Amniotic stem cell (primary cell): Measurements from ENCODE around the gene C10orf71.

Experiments
- DNase-seq: peaks from one replicate; lab custom pipeline; 2025; lab: John Stamatoyannopoulos, UW

C10orf71 gene

DNA sequence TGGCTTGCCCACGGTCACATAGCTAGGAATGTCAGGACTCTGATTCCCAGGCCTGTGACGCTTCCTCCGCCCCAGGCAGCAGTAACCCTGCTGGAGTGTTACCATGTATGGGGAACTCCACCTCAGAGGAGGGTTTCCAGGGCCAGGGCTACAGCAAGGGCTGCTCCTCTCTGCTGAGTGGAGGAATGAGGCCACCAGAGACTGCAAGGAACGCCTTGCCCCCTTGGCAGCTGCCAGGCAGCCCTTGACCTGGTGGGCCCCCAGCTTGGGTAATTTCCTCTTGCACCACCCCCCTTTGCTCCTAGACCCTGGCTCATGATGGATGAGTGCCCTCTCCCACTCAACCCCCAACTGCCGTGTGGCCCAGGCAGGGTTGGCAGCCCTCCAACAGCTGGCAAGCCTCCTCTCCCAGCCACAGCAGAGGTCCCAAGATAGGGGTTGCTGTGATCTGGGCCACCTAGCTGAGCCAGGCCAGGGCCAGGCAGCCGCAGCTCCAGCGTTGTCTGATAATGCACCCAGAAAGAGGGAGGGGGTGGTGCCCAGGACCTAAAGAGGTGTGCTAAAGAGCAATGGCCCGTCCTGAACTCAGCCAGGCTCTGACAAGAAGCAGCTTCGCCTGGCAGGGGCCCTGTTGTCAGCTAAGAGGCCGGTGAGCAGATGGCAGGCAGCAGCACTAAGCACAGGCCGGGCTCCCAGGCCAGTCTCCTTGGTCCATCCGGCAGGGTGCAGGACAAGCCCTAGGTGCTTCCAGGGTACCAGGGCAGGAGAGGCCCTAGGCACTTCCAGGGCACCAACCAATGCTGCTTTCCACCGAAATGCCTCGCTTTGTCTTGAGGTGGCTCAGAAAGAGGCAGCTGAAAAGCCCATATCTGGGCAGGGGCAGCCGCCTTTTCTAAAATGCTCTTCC is 61.6 kb downstream of the C10orf71 start:
- no peak for DNase-seq

DNA sequence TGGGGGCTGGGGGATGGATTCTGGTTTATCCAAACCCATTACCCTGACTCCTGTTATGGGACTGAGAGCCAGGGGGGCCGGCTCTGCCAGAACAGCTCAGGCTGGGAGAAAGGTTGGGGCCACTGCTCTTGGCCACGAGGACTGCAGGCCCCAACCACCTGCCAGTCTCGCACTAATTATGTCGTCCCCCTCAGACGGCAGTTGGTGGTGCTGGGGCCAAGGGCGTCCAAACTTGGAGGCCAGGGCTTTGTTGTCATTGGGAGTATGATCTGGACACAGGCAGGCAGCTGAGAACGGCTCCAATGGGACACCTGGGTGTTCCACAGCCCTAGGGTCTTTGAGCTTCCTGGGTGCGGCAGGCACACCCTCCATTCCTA is 62.2 kb downstream of the C10orf71 start:
- no peak for DNase-seq

- DNase-seq: no peak
Observed at GRCh38 chr10:49361735-49362568, 63.0 kb downstream of the C10orf71 start.

DNA sequence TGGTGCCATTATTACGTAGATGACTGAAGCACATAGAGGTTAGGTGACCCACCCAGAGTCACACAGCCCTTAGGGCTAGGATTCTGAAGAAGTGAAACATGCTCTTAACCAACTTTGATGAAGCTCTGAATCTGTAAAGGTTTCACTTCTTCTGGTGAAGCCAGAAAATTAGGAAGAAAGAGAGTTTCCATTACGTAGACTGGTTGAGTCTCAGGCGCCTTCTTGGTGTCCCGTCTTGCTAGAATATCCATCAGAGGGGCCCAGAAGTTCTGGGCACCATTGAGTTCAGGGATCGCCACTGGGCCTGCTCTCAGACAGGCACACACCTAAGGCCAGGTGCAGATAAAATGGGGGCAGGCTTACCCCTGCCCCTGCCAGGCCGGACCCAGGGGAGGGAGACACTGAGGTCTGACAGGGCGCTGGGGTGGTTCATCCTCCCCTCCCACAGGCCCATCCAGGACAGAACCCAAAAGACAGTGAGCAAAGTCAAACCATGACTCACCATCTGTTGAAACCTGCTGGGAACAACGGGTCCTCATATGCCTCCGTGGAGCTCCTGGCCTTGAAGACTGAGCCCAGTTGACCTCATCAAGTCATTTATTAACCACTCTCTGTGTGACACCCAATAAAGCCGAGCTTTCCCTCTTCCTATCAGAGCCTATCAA is 63.8 kb downstream of the C10orf71 start:
- no peak for DNase-seq

DNA sequence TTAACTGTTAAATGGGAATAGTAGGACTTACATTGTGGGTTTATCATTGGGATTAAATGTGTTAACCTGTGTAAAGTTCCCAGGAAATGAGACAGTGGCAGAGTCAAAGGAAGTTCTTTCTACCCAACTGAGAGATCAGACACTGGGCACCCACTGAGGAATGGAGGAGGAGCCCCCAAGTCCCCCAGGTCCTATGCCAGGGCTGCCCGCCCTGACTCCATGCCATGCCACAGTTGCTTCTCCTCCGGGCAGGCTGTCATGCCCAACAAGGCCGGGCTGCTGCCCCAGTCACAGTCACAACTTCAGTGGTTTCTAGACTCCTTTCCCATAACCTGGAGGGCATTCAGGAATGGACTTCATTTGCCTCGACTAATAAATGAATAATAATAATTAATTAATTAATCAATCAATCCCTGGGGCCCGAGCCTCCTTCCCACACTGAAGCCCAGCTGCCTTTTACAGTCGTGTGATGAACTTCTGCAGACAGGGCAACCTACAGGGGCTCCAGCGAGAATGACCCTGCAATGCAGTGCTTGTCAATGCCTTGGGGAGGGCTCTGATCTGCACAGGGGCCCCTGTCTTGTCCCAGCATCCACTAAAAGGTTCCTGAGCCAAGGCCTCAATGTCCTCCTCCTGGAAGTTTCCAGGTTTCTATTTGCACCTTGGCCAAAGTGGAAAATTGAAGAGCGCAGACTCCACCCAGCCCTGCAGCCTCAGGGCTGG is 64.5 kb downstream of the C10orf71 start:
- DNase-seq: no peak

DNA sequence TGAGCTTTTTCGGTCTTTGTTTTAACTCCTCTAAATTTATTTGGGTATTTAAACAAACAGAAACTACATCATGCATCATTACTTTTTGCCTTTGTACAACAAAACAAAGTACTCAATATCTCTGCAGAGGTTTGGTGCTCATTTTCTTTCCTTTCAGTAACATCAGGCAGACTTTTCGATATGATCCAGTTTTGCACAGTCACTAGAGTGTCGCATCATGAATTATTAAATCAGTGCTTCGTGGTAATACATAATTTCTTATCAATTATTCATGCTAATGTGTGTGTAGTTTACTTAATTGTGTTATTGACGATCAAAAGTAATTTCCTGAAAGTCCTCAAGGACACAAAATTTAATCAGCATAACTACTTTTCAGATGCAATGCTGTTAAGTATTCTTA is 65.1 kb downstream of the C10orf71 start:
- DNase-seq: no peak

- no peak for DNase-seq
Observed at GRCh38 chr10:49364747-49365146, 65.8 kb downstream of the C10orf71 start.

GRCh38 chr10:49365275-49365674 is 66.3 kb downstream of the C10orf71 start:
- no peak for DNase-seq

DNA sequence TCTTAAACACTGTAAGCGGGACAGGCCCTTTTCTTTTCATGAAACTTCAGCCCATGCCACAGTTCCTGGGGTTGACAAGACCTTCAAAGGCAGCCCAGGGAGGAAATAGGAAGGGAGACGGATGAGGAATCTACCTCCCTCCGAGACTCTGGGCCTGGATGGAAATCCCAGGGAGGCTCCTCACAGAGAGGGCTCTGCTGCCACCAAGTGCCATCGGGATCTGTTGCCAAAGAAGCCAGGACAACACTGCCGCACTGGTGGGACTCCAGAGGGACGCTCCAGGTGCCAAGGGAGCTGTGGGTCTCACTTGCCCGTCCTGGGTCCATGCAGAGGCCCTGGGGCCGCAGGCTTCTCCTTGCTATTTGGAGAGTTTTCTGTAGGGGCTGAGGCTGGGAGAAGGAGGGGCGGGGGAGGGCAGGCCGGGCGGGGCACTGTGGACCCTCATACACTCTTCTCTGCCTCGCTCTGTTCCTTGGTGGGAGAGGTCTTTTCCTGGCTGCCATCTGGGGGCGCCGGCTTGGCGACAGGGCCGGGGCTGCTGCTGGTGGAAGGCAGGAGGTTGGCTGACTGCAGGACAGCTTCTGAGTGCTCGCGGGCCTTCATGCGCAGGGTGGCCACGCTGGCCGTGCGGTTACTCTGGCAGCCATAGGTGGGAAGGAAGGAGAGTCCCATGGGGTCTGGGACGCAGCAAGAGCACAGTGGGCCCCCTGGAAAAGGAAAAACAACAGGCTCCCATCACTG is 66.9 kb downstream of the C10orf71 start:
- no peak for DNase-seq

- no peak for DNase-seq
Observed at GRCh38 chr10:49366460-49366859, 67.5 kb downstream of the C10orf71 start.

DNA sequence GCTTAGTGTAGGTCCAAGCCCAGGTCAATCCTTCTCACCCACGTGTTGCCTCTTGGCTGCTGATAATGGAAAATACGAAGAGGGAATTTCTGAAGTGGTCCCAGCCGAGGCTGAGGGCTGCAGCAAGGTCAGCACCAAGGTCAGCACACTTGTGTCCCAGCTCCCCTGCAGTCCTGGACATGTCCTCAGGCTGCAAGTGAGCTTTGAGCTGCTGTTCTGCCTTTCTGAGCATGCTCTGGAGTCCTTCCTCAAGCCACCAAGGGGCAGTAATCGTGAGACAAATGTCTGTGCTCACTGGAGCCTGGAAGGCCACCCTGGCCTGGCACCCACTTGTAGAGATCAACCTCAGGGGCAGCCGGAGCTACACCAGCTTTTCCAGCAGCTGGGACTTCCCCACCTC is 68.6 kb downstream of the C10orf71 start:
- DNase-seq: no peak

DNA sequence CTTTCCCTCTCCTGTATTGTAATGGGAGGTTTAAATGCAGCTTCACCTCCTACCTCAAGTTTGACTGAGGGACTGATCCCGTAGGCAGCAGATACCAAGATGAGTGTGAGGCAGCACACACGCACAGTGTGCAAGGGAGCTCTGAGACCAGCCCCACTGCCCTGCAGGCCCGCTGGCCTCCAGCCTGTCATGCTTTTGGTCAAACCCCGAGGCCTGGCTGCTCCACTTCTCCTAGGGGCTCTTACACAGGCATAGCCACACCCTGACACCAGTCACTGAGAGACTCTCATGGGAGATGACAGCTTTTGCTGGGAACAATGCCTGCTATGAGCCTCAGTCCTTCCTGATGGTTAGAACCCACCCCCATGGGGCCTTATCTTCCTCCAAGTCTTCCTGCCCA is 69.3 kb downstream of the C10orf71 start:
- DNase-seq: no peak

DNA sequence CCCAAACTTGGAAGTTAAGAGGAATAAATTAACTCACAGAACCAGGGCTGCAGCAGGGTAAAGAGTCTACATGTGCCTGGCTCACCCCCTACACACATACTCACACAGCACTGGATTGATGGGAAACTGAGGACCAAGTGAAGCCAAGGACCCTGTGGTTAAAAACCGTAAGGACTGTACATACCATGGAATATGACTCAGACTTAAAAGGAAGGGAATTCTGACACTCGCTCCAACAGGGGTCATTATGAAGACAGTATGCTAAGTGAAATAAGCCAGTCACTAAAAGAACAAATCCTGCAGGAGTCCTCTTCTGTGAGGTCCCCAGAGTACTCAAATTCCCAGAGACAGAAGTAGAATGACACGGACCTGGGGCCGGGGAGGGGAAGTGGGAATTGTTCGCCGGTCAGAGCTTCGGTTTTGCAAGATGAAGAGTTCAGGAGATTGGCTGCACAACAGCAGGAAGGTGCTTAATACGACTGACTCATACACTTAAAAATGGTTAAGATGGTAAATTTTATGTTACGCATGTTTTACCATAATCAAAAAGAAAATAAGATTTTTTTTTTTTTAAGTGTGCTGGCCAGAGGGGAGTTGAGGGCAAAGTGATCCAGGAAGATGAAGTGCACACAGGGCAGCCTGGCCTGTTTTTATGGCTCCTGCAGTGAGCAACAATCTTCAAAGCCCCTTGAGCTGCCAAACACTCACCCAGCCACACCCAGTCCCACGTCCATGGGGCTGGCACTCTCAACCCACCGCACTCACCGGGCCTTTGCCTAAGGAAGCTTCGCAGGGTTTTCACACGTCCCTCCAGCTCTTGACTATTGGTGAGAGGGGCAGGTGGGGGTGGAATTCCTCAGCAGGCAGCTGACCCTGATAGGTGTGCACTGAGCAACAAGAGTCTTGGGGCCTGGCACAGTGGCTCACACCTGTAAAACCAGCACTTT is 70.5 kb downstream of the C10orf71 start:
- no peak for DNase-seq

- no peak for DNase-seq
Observed at GRCh38 chr10:49370326-49371100, 71.5 kb downstream of the C10orf71 start.

GRCh38 chr10:49371967-49372366 is 73.0 kb downstream of the C10orf71 start:
- DNase-seq: no peak

GRCh38 chr10:49373361-49373760 is 74.4 kb downstream of the C10orf71 start:
- DNase-seq: no peak

- no peak for DNase-seq
Observed at GRCh38 chr10:49374740-49375139, 75.8 kb downstream of the C10orf71 start.

GRCh38 chr10:49375611-49376010 is 76.6 kb downstream of the C10orf71 start:
- no peak for DNase-seq
